Lower leg skin (tissue), 4 donors: ENCODE measurements around the gene FBLN1. TPM values are rescaled to one million over a fixed set of nuclear protein-coding genes. Genes with fewer than 3 reads are reported as not detected.
"Not testable (repeated sequence)": the region's sequence is repeated elsewhere in the genome, so short reads cannot be mapped to it uniquely, and the experiment has no call there.

Source experiments
- DNase-seq, 2 donors: peaks; one replicate each; pipeline ENCODE4 v3.0.0-alpha.2; 2019; ENCODE audit warnings: low spot score in 2 of 2
- H3K4me3 ChIP-seq: fragments of 200-600 bp; sonication (generic); 2 replicates; pipeline ENCODE4 v1.5.1; 2017; ENCODE audit warnings: mild to moderate bottlenecking, low read depth; ENCODE audit not compliant: poor library complexity, severe bottlenecking
- CTCF ChIP-seq, 3 donors: fragments of 450-650 bp; IDR thresholded peaks; one replicate each; pipeline ENCODE4 v1.5.1; 2016; ENCODE audit warnings: antibody characterized with exemption in 3 of 3, mild to moderate bottlenecking in 3 of 3, moderate library complexity in 2 of 3
- POLR2A ChIP-seq, 2 donors: fragments of 450-650 bp; IDR thresholded peaks; one replicate each; pipeline ENCODE4 v1.6.1; 2016 to 2017; ENCODE audit warnings: antibody characterized with exemption in 2 of 2, mild to moderate bottlenecking in 1 of 2, moderate library complexity in 1 of 2
- WGBS, 2 donors: methylation state at CpG; one replicate each; pipeline ENCODE4 v1.1.5; 2018; 5-methylcytosine and 5-hydroxymethylcytosine counted together
- intact Hi-C: fragments of 100-400 bp; cut with DNase I; formaldehyde crosslinking; loops from one replicate; pipeline ENCODE4 v1.15.0; 2023; ENCODE audit warnings: low total_unique reads
- total RNA-seq, 4 donors: library from RNA; depleted of rRNA; stranded (reverse); fragments of >200 nt; gene quantifications; one replicate each; pipeline ENCODE4 v1.1.0, GENCODE V29; 2016

Gene FBLN1
- total RNA-seq, 4 donors from 2014 or later: 114 to 414 (median 163) TPM

GRCh38 chr22:45585946-45586540 is 83.4 kb downstream of the FBLN1 start:
- 93% methylated on average over 10 to 18 of the region's 19 CpGs for WGBS, 2 donors
- DNase-seq: no peak
- H3K4me3 ChIP-seq: no peak overlapping the region
- intact Hi-C loops: no loop called here
- TF ChIP-seq POLR2A (IDR thresholded peaks at IDR 0.05) (no peak), CTCF (IDR thresholded peaks at IDR 0.05) (no peak)

GRCh38 chr22:45586651-45587405 is 84.1 kb downstream of the FBLN1 start:
- no peak overlapping the region for H3K4me3 ChIP-seq
- intact Hi-C loops: no loop called here
- no peak for TF ChIP-seq POLR2A (IDR thresholded peaks at IDR 0.05)
- TF ChIP-seq CTCF (IDR thresholded peaks at IDR 0.05): no peak
- DNase-seq: no peak
- WGBS, 2 donors: 90 to 91% methylated on average over 23 to 29 of the region's 31 CpGs

- H3K4me3 ChIP-seq: no peak overlapping the region
- 82 to 83% methylated on average over 17 of the region's 17 CpGs for WGBS, 2 donors
- DNase-seq: no peak
- TF ChIP-seq POLR2A (IDR thresholded peaks at IDR 0.05): no peak
- TF ChIP-seq CTCF (IDR thresholded peaks at IDR 0.05): no peak
- intact Hi-C loops: no loop called here
These were observed 85.2 kb downstream of the FBLN1 start for GRCh38 chr22:45587638-45588505.

GRCh38 chr22:45589556-45589955 is 86.9 kb downstream of the FBLN1 start:
- no peak overlapping the region for H3K4me3 ChIP-seq
- DNase-seq: no peak
- no peak for TF ChIP-seq POLR2A (IDR thresholded peaks at IDR 0.05)
- no peak for TF ChIP-seq CTCF (IDR thresholded peaks at IDR 0.05)
- WGBS, 2 donors: 85 to 87% methylated on average over 8 of the region's 8 CpGs
- intact Hi-C loops: no loop called here

GRCh38 chr22:45590262-45590661 is 87.6 kb downstream of the FBLN1 start:
- intact Hi-C loops: no loop called here
- DNase-seq: no peak
- WGBS, 2 donors: 85 to 90% methylated on average over 13 of the region's 13 CpGs
- no peak for TF ChIP-seq CTCF (IDR thresholded peaks at IDR 0.05)
- no peak for TF ChIP-seq POLR2A (IDR thresholded peaks at IDR 0.05)
- no peak overlapping the region for H3K4me3 ChIP-seq

- intact Hi-C loops, DNase-seq, H3K4me3 ChIP-seq: not testable (repeated sequence)
- WGBS, 2 donors: 86 to 92% methylated on average over 22 to 26 of the region's 26 CpGs
These were observed 89.0 kb downstream of the FBLN1 start for GRCh38 chr22:45591633-45592213.
